ENCODE measurements around the gene ZDHHC6.

DNA sequence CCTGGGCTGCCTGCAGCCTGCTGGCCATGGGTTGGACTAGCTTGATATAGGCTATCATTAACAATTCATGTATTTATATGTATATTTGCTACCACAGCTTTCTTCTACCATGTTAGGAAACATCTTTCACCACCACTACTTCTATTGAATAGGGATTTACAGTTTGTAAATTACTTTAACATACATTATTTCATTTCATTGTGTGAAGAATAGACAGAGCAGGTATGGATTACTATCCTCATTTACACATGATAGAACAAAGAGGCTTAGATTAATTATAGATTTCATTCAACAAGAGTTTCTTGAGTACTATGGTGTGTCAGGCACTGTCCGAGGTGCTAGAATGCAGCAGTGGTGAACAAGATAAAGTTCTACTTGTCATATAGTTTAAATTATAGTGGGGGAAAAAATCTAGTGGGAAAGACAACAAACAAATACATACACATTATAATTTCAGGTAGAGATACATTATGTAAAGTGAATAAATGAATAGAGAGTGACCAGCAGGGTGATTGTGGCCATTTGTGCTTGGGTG lies 20.9 kb upstream of the ZDHHC6 start:
- TF ChIP-seq REST (IDR thresholded peaks at IDR 0.05; ENCODE audit: insufficient replicate concordance, low read depth), result peak; percentile 89
- no peak for TF ChIP-seq CTCF (IDR thresholded peaks at IDR 0.05; ENCODE audit: insufficient read depth, low read length)
- no peak for TF ChIP-seq POLR2AphosphoS5 (IDR thresholded peaks at IDR 0.05; ENCODE audit: low read depth)
- TF ChIP-seq GABPA (IDR thresholded peaks at IDR 0.05; ENCODE audit: low read depth), result no peak
- no peak for TF ChIP-seq SPI1 (IDR thresholded peaks at IDR 0.05; ENCODE audit: borderline replicate concordance, low read depth)

All from HL-60 (cell line).